NCI-H2029 treated with DMSO at 0.1 percent for 48 hours (cell line): ENCODE data around the gene IER5.

Experiments
- DNase-seq: peaks from one replicate; lab custom pipeline; 2025; lab: John Stamatoyannopoulos, UW

IER5 gene

GRCh38 chr1:181099152-181100014 is 10.9 kb downstream of the IER5 start:
- DNase-seq: no peak

DNA sequence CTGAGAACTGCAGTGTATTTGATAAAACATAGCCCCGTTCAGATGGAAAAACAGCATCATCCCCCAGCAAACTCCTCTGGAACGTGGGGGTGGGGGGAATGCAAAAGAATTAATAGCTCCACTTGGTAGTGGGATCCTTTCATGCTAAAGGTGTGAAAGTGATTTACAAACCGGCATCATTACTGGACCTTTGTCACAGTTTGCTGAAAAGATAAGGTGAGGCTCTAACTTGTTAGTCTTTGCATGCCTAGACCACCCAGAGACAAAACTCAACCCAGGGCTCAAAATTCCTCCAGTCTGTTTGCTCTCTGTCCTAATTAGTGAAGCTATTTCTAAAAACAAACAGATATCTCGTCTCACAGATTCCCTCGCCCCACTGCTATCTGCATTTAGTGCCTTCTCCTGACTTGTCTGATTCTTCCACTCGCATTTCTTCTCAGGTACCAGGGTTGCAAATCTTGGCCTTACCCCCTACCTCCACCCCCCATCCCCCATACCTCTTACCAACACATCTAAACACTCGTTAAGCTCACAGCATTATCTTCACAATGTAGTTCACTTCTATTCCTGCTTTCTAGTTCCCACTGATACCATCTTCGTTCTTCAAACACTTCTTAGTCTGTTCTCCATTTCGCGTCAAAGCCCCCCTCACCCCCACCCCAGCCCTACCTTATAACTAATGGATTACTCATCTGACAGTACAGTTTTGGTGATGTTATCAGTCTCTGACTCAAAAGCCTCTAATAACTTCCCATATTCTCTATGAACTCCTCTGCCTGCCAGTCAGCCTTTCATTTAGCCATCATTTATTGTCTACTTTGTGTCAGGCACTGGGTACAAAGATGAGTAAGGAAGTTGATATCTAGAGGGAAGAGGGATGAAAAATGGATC is 11.8 kb downstream of the IER5 start:
- DNase-seq: no peak

DNA sequence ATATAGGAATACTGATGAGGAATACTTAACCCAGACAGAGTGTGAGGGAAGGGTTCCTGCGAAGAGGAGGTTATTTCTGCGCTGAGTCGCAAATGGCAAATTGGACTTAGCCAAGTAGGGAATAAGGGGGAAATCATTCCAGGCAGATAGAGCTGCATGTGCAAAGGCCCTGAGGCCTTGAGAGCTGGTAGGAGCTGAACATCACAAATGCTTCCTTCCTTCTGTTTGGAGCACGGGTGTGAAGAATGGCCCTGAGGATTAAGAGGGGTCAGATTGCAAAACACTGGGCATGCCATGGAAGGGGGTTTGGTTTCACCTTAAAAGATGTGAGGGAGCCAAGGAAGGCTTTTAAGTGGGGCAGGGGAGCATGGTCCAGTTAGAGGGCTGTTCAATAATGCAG is 12.4 kb downstream of the IER5 start:
- no peak for DNase-seq

DNA sequence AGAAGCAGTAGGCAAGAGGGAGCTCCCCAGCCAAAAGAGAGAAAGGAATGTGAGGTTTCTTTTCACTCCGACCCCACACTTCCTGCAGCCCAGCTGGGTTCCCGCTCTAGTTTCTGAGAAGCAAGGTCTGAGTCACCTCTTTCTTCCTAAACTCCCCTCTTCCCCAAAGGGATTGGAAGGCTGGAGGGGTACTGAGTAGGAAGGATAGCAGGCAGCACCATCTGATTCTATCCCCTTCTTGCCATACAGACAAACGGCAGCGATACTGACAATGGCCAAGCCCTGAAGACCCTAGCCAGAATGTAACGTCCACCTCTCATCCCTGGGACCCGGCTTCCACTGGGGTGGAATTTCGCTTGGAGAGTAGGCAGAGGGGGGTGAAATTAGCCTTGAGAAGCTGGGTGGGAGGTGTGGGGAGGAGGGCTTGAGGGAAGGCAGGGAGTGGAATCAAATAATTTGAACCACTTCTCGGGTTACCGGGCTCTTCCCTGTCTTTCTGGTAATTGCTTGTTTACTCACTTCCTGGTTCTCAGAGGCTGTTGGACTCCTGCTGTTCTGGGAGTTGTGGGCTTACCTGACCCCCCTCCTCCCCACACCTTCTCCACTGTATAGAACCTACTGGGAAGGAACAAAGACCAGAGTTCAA is 13.2 kb downstream of the IER5 start:
- DNase-seq: peak; percentile 36

- DNase-seq: no peak
Observed at GRCh38 chr1:181102841-181103240, 14.3 kb downstream of the IER5 start.

- DNase-seq: no peak
Observed at GRCh38 chr1:181103399-181103798, 14.9 kb downstream of the IER5 start.

GRCh38 chr1:181104042-181104789 is 15.7 kb downstream of the IER5 start:
- DNase-seq: no peak

DNA sequence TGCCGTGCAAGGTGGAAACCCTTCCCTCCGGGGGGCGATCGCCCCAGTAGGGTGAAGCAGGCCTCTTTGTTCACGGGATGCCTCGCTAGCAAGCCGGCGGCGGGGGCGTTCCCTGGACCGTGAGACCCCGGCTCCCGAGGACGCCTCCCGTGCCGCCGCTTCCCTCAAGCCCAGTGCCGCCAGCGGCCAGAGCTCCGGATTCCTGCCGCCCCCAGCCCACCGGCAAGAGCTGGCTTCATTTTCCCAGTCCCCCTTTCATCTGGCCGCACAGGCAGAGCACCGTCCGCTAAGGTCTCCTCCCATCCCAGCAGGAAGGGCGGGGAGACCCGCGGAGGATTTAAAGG is 16.3 kb downstream of the IER5 start:
- DNase-seq: no peak

GRCh38 chr1:181105134-181106021 is 16.9 kb downstream of the IER5 start:
- peak; percentile 53 for DNase-seq

- DNase-seq: no peak
Observed at GRCh38 chr1:181106022-181106312, 17.5 kb downstream of the IER5 start.

GRCh38 chr1:181106479-181106878 is 18.0 kb downstream of the IER5 start:
- no peak for DNase-seq

DNA sequence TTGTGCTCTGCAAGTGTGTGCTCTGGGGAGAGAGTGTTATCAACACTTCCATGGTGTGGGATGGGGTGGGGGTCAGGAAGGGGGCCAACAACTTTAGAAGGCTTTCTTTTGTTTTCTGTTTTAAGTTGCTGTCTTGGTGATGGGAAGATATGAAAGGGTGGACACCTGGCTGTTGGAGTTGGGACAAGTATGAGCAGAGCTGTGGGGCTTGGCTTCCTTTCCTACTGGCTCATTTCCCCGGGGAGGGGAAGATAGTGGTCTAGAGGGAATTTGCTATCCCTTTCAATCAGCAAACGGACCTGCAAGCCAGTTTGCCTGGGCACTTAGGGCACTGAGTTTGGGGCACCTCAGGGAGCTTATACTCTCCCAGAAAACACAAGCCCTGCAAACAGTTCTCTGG is 19.2 kb downstream of the IER5 start:
- no peak for DNase-seq

GRCh38 chr1:181108304-181108867 is 19.9 kb downstream of the IER5 start:
- no peak for DNase-seq

- no peak for DNase-seq
Observed at GRCh38 chr1:181110013-181110412, 21.5 kb downstream of the IER5 start.

- no peak for DNase-seq
Observed at GRCh38 chr1:181111559-181111958, 23.1 kb downstream of the IER5 start.

GRCh38 chr1:181112071-181112929 is 23.8 kb downstream of the IER5 start:
- DNase-seq: peak; percentile 35

DNA sequence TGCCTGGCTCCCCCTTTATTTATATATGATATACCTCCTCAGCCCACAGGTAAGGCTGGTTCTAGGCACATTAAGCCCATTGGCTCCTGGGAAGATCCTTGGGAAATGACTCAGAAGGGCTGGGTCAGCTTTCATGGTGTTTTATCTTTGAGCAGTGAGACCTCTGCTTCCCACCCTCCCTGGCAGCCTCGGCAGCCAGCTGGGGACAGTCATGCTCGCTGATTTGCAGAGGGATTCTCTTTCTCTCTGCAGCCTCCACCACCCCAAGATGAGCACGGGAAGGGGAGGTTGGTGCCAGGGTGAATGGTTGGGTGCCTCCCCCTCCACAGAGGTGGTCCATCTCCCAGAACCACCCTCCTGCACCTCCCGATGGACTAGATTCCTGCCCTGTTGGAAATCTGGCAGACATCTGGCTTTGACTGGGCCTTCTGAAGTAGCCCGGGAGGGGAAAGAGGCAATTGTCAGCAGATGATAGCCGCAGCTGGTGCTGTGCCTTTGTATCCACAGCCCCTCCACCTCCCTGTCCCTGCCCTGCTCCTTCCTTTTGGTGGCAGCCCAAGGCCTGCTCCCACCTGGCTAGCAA is 24.6 kb downstream of the IER5 start:
- DNase-seq: no peak

GRCh38 chr1:181114574-181115367 is 26.3 kb downstream of the IER5 start:
- DNase-seq: no peak

- no peak for DNase-seq
Observed at GRCh38 chr1:181115368-181115684, 26.8 kb downstream of the IER5 start.
